A673 (cell line): ENCODE results near the gene MOCOS. TPM values are rescaled to one million over a fixed set of nuclear protein-coding genes. Genes with fewer than 3 reads are reported as not detected.

Experiments
- BruUV-seq: library from RNA; stranded (reverse); fragments of 400-500 nt; replicated peaks from 2 replicates; lab custom pipeline; 2021; lab: Mats Ljungman, UMichigan
- CTCF ChIA-PET: fragments of 300-600 bp; sonication (Branson Sonifier 250); formaldehyde crosslinking; loops from one replicate; lab custom pipeline; 2022; ENCODE audit warnings: antibody characterized with exemption; lab: Charles Lee
- POLR2A ChIA-PET: fragments of 300-600 bp; sonication (Branson Sonifier 250); formaldehyde crosslinking; loops from one replicate; lab custom pipeline; 2022; ENCODE audit warnings: antibody characterized with exemption; ENCODE audit not compliant: low non-redundant PET; lab: Charles Lee
- DNase-seq: peaks from one replicate; pipeline ENCODE4 v3.0.0-alpha.2; 2015; ENCODE audit warnings: low spot score
- H3K27ac ChIP-seq: fragments of 200-600 bp; sonication (generic); 2 replicates; pipeline ENCODE4 v1.5.1; 2016; ENCODE audit warnings: mixed run types, low read depth, mild to moderate bottlenecking, mixed read lengths, antibody characterized with exemption, low read length; ENCODE audit not compliant: poor library complexity, severe bottlenecking
- H3K27me3 ChIP-seq: fragments of 200-600 bp; sonication (generic); replicated peaks from 2 replicates; pipeline ENCODE4 v1.6.1; 2017; ENCODE audit warnings: mixed run types, low read depth, mild to moderate bottlenecking, mixed read lengths, antibody characterized with exemption, low read length; ENCODE audit not compliant: insufficient read depth, poor library complexity
- H3K36me3 ChIP-seq: fragments of 200-600 bp; sonication (generic); 2 replicates; pipeline ENCODE4 v1.6.1; 2016; ENCODE audit warnings: mixed run types, mild to moderate bottlenecking, mixed read lengths, antibody characterized with exemption, low read length; ENCODE audit not compliant: insufficient read depth, poor library complexity, severe bottlenecking
- H3K4me1 ChIP-seq: fragments of 200-600 bp; sonication (generic); 2 replicates; pipeline ENCODE4 v1.6.1; 2017; ENCODE audit warnings: mixed run types, mild to moderate bottlenecking, mixed read lengths, antibody characterized with exemption, low read length; ENCODE audit not compliant: insufficient read depth, poor library complexity, severe bottlenecking
- H3K4me3 ChIP-seq: fragments of 200-600 bp; sonication (generic); 2 replicates; pipeline ENCODE4 v1.5.1; 2016; ENCODE audit warnings: low read depth, mixed run types, mild to moderate bottlenecking, mixed read lengths, low read length; ENCODE audit not compliant: poor library complexity, severe bottlenecking
- H3K9me3 ChIP-seq: fragments of 200-600 bp; sonication (generic); 2 replicates; pipeline ENCODE4 v1.6.1; 2016; ENCODE audit warnings: mixed run types, low read depth, mild to moderate bottlenecking, mixed read lengths, antibody characterized with exemption, low read length; ENCODE audit not compliant: poor library complexity, severe bottlenecking
- CTCF ChIP-seq: fragments of 300-800, 200-600 bp; sonication (generic); conservative IDR thresholded peaks from 2 replicates; pipeline ENCODE4 v1.5.1; 2017; ENCODE audit warnings: low read depth, mild to moderate bottlenecking, antibody characterized with exemption, low read length, moderate library complexity, mixed read lengths
- EZH2 ChIP-seq: fragments of 200-600 bp; sonication (generic); IDR thresholded peaks from 2 replicates; pipeline ENCODE4 v1.6.1; 2017; ENCODE audit warnings: borderline replicate concordance, low read depth, mild to moderate bottlenecking, mixed read lengths, antibody characterized with exemption, low read length; ENCODE audit not compliant: poor library complexity, severe bottlenecking
- intact Hi-C: fragments of 100-400 bp; cut with micrococcal nuclease; formaldehyde crosslinking; loops from one replicate; pipeline ENCODE4 v1.10.0; 2022; ENCODE audit not compliant: unreplicated experiment
- total RNA-seq: library from RNA; stranded (reverse); gene quantifications from 2 replicates; pipeline ENCODE4 v1.2.3, GENCODE V29; 2021

Gene MOCOS
- total RNA-seq, 1 experiment from 2014 or later = not detected

- POLR2A ChIA-PET = no interaction called here
- CTCF ChIA-PET = no interaction called here
- intact Hi-C loops = loop anchor here (5.0 kb wide), 1 partner anchor 257 kb away; no protein-coding TSS in a partner anchor
- Histone ChIP-seq H3K27ac (no peak overlapping the region), H3K36me3 (no peaks in the 10 kb centered on the region), H3K4me3 (no peak overlapping the region), H3K4me1 (peaks cover 5% of the 10 kb centered on the region), H3K9me3 (no peaks in the 10 kb centered on the region), H3K27me3 (peaks cover 70% of the 10 kb centered on the region)
- no TSS peak for BruUV-seq
- no peak for DNase-seq
- TF ChIP-seq EZH2 (no peak), CTCF (no peak)
These were observed 107.9 kb downstream of the MOCOS start for GRCh38 chr18:36295214-36295613.

- no peak overlapping the region for H3K4me3 ChIP-seq
- no peak overlapping the region for H3K27ac ChIP-seq
- no peaks in the 10 kb centered on the region for H3K36me3 ChIP-seq
- peaks cover 76% of the 10 kb centered on the region for H3K27me3 ChIP-seq
- DNase-seq = no peak
- POLR2A ChIA-PET = no interaction called here
- no TSS peak for BruUV-seq
- intact Hi-C loops = loop anchor here (1.0 to 5.0 kb wide), 2 partner anchors 256 to 276 kb away; no protein-coding TSS in a partner anchor
- TF ChIP-seq EZH2 = no peak
- peaks cover 5% of the 10 kb centered on the region for H3K4me1 ChIP-seq
- H3K9me3 ChIP-seq = no peaks in the 10 kb centered on the region
- CTCF ChIA-PET = no interaction called here
These were observed 108.6 kb downstream of the MOCOS start for GRCh38 chr18:36295880-36296301.

GRCh38 chr18:36296650-36297416, 109.5 kb downstream of the MOCOS start:
- POLR2A ChIA-PET = no interaction called here
- Histone ChIP-seq H3K27ac (no peak overlapping the region), H3K36me3 (no peaks in the 10 kb centered on the region), H3K9me3 (no peaks in the 10 kb centered on the region), H3K4me3 (peak overlapping the region; percentile 35), H3K4me1 (peaks cover 5% of the 10 kb centered on the region), H3K27me3 (peaks cover 82% of the 10 kb centered on the region)
- peak; percentile 64 for DNase-seq
- BruUV-seq = no TSS peak
- TF ChIP-seq CTCF (peak; percentile 65), EZH2 (peak; percentile 43)
- intact Hi-C loops = loop anchor here (1.0 to 5.0 kb wide), 2 partner anchors 255 to 275 kb away; no protein-coding TSS in a partner anchor
- CTCF ChIA-PET = no interaction called here
